GM12864 (cell line): Measurements from ENCODE around the gene OTOGL.

Experiments
- DNase-seq: peaks from one replicate; pipeline ENCODE4 v3.0.0-alpha.2; 2011; ENCODE audit warnings: low read depth
- H3K4me3 ChIP-seq: 2 replicates; pipeline ENCODE4 v1.5.1; 2011; ENCODE audit warnings: mild to moderate bottlenecking, low read depth, low read length, control low read depth
- CTCF ChIP-seq: IDR thresholded peaks from 2 replicates; pipeline ENCODE4 v1.5.1; 2011; ENCODE audit warnings: low read depth, mild to moderate bottlenecking, moderate library complexity, low read length, control low read depth, inconsistent platforms; ENCODE audit errors: missing control alignments

OTOGL gene

GRCh38 chr12:80099259-80099658 is at the start of gene OTOGL:
TSS of gene OTOGL (plus strand) at chr12:80099537. CDS start at chr12:80209432, 109,895 bp downstream.
- TF ChIP-seq CTCF = no peak
- no peak within 1 kb of the TSS for H3K4me3 ChIP-seq
- no peak for DNase-seq

- H3K4me3 ChIP-seq = no peak overlapping the region
- no peak for DNase-seq
- no peak for TF ChIP-seq CTCF
Observed at GRCh38 chr12:80050236-80050635, 49.1 kb upstream of the OTOGL start.

- TF ChIP-seq CTCF = no peak
- no peak for DNase-seq
- no peak overlapping the region for H3K4me3 ChIP-seq
Observed at GRCh38 chr12:80053051-80053790, 46.1 kb upstream of the OTOGL start.

- no peak overlapping the region for H3K4me3 ChIP-seq
- no peak for DNase-seq
- TF ChIP-seq CTCF = no peak
Observed at GRCh38 chr12:80056232-80056631, 43.1 kb upstream of the OTOGL start.

GRCh38 chr12:80056845-80057244 is 42.5 kb upstream of the OTOGL start:
- TF ChIP-seq CTCF = no peak
- no peak for DNase-seq

GRCh38 chr12:80058586-80058985 is 40.8 kb upstream of the OTOGL start:
- TF ChIP-seq CTCF = no peak
- DNase-seq = no peak
- H3K4me3 ChIP-seq = no peak overlapping the region

More at GRCh38 chr12:80056845-80057244, 42.5 kb upstream of the OTOGL start:
- H3K4me3 ChIP-seq = no peak overlapping the region

GRCh38 chr12:80059102-80059501 is 40.2 kb upstream of the OTOGL start:
- no peak for DNase-seq
- H3K4me3 ChIP-seq = no peak overlapping the region
- no peak for TF ChIP-seq CTCF
